22Rv1 (cell line): ENCODE measurements around the gene RND1.

Source experiments
- H3K27ac ChIP-seq: fragments of 450-650 bp; 2 replicates; pipeline ENCODE4 v1.5.1; 2017
- CTCF ChIP-seq: fragments of 450-650 bp; IDR thresholded peaks from 2 replicates; pipeline ENCODE4 v1.5.1; 2017; ENCODE audit warnings: mild to moderate bottlenecking
- ZFX ChIP-seq: fragments of 450-650 bp; IDR thresholded peaks from 2 replicates; pipeline ENCODE4 v1.6.1; 2017; ENCODE audit warnings: antibody characterized with exemption, borderline replicate concordance

Gene RND1

GRCh38 chr12:48818831-48819590 lies 46.7 kb downstream of the RND1 start:
- TF ChIP-seq ZFX (no peak), CTCF (peak; percentile 46)
- peak overlapping the region; percentile 97 for H3K27ac ChIP-seq

GRCh38 chr12:48817873-48818830 lies 47.5 kb downstream of the RND1 start, which contains the start of gene CACNB3:
CACNB3 (plus strand) TSS chr12:48818496; CDS start chr12:48818930, 434 bp downstream.
- TF ChIP-seq CTCF (no peak), ZFX (no peak)
- peak within 1 kb of the TSS; percentile 97 for H3K27ac ChIP-seq

GRCh38 chr12:48816143-48816854 lies 49.4 kb downstream of the RND1 start:
- peak overlapping the region; percentile 97 for H3K27ac ChIP-seq
- TF ChIP-seq CTCF (no peak), ZFX (no peak)

GRCh38 chr12:48815126-48816110 lies 50.3 kb downstream of the RND1 start:
- H3K27ac ChIP-seq = peak overlapping the region; percentile 97
- no peak for TF ChIP-seq ZFX
- no peak for TF ChIP-seq CTCF

GRCh38 chr12:48814262-48815125 lies 51.2 kb downstream of the RND1 start:
- peak overlapping the region; percentile 97 for H3K27ac ChIP-seq
- no peak for TF ChIP-seq ZFX
- TF ChIP-seq CTCF = peak; percentile 100
